OCI-LY3 (cell line): Measurements from ENCODE around the gene FCHO1.

ENCODE experiments used
- H2AFZ ChIP-seq: fragments of 200-600, 300-600 bp; shearing (Covaris generic); 2 replicates; pipeline ENCODE4 v1.6.0; 2014; ENCODE audit warnings: antibody characterized with exemption, low read depth, low read length
- H3K27ac ChIP-seq: fragments of 200-600, 300-600 bp; sonication (generic); 2 replicates; pipeline ENCODE4 v1.5.1; 2014; ENCODE audit warnings: mild to moderate bottlenecking, low read length, moderate library complexity, mixed read lengths
- H3K27me3 ChIP-seq: fragments of 200-600, 300-600 bp; sonication (generic); 2 replicates; pipeline ENCODE4 v1.6.1; 2014; ENCODE audit warnings: low read depth, low read length, mixed read lengths
- H3K36me3 ChIP-seq: fragments of 200-600, 300-600 bp; sonication (generic); replicated peaks from 2 replicates; pipeline ENCODE3; 2014; ENCODE audit warnings: low read depth, low read length, mixed read lengths
- H3K4me1 ChIP-seq: fragments of 300-600, 200-600 bp; sonication (generic); 2 replicates; pipeline ENCODE4 v1.6.1; 2014; ENCODE audit warnings: low read length, mixed read lengths
- H3K4me2 ChIP-seq: fragments of 200-600, 300-600 bp; sonication (generic); 2 replicates; pipeline ENCODE4 v1.6.1; 2014; ENCODE audit warnings: low read length, mixed read lengths
- H3K4me3 ChIP-seq: fragments of 300-600, 200-600 bp; sonication (generic); 2 replicates; pipeline ENCODE4 v1.5.1; 2014; ENCODE audit warnings: antibody characterized with exemption, mild to moderate bottlenecking, low read length, moderate library complexity
- H3K79me2 ChIP-seq: fragments of 300-600, 200-600 bp; shearing (Covaris generic); 2 replicates; pipeline ENCODE4 v1.6.1; 2014; ENCODE audit warnings: mild to moderate bottlenecking, low read length, mixed read lengths
- H3K9ac ChIP-seq: fragments of 300-600, 200-600 bp; shearing (Covaris generic); 2 replicates; pipeline ENCODE4 v1.6.0; 2014; ENCODE audit warnings: mild to moderate bottlenecking, low read length, moderate library complexity
- H3K9me3 ChIP-seq: fragments of 200-600, 300-600 bp; shearing (Covaris generic); 2 replicates; pipeline ENCODE4 v1.6.1; 2014; ENCODE audit warnings: low read length, mixed read lengths; ENCODE audit not compliant: insufficient read depth
- H4K20me1 ChIP-seq: fragments of 200-600, 300-600 bp; sonication (generic); 2 replicates; pipeline ENCODE4 v1.6.1; 2016; ENCODE audit warnings: low read length, mixed read lengths; ENCODE audit not compliant: insufficient read depth
- CTCF ChIP-seq: fragments of 200-600, 300-600 bp; sonication (generic); IDR thresholded peaks from 2 replicates; pipeline ENCODE4 v1.5.1; 2014; ENCODE audit warnings: antibody characterized with exemption, low read length, low read depth
- EZH2phosphoT487 ChIP-seq: fragments of 200-600 bp; shearing (Covaris generic); IDR thresholded peaks from 2 replicates; pipeline ENCODE4 v1.6.1; 2018; ENCODE audit warnings: antibody characterized with exemption, mixed run types, low read depth

The FCHO1 gene

GRCh38 chr19:17830567-17831418 is 79.5 kb downstream of the FCHO1 start:
- Histone ChIP-seq H3K79me2 (no peaks in the 10 kb centered on the region), H4K20me1 (no peaks in the 10 kb centered on the region), H3K4me1 (no peaks in the 10 kb centered on the region), H3K4me3 (no peak overlapping the region), H3K27ac (no peak overlapping the region), H3K9ac (no peak overlapping the region), H3K27me3 (no peaks in the 10 kb centered on the region), H3K9me3 (no peaks in the 10 kb centered on the region), H3K4me2 (no peak overlapping the region), H3K36me3 (peaks cover 59% of the 10 kb centered on the region), H2AFZ (no peak overlapping the region)
- TF ChIP-seq EZH2phosphoT487 (no peak), CTCF (no peak)

DNA sequence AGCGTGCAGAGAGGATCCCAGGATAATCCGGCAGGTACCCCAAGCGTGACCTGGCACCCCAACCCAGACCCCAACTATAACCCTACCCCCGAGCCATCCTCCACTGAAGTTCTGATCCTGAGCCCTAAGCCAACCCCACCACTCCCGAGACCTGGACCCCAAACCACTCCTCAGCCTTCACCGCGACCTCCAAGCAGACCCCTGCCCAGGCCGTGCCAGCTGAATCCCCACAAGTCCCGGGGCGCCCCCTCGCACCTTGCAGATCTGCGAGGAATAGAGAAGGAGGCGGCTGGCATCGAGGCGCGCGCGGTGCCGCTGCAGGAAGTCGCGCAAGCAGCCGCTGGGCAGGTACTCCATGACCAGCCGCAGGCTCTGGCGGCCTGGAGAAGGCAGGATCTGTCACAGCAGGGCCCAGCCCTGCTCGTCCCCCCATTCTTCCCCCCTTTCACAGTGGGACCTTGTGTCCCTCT is 80.2 kb downstream of the FCHO1 start:
- no peak overlapping the region for H3K4me3 ChIP-seq
- H4K20me1 ChIP-seq, result no peaks in the 10 kb centered on the region
- no peak overlapping the region for H2AFZ ChIP-seq
- H3K9ac ChIP-seq, result no peak overlapping the region
- no peak for TF ChIP-seq EZH2phosphoT487
- TF ChIP-seq CTCF, result no peak
- H3K4me2 ChIP-seq, result no peak overlapping the region
- H3K9me3 ChIP-seq, result no peaks in the 10 kb centered on the region
- no peak overlapping the region for H3K27ac ChIP-seq
- H3K36me3 ChIP-seq, result peaks cover 59% of the 10 kb centered on the region
- H3K27me3 ChIP-seq, result no peaks in the 10 kb centered on the region
- no peaks in the 10 kb centered on the region for H3K4me1 ChIP-seq
- H3K79me2 ChIP-seq, result no peaks in the 10 kb centered on the region

DNA sequence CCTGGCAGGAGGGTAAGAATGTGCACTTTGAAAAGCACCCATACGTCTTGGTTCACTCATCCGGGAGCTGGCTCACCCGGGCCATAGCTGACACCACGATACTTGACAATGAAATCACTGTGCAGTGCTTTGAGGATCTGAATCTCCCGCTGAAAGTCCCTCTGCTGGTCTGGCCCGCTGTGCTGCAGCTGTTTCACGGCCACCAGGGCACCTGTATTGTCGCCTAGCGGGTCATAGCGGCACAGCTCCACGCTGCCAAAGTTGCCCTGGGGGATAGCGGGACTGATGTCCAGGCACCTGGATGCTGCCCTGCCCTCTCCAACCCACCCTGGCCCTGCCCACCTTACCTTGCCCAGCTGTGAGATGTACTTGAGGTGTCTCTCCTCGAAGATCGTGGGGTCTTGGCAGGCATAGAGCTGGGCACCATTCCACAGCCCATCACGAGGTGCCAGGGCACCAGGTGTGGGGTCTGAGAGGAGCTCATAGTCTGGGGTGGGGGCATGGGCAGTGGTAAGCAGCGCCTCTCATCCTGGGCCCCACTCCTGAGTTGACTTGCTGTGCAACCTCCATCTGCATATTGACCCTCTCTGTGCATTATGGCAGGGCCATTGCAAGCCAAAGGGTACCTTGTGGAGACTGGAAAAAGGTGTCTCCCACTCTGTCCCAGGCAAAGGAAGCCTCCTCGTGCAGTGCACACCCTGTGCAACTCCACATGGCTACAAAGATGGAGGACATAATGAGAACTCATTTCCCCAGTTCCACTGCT is 81.3 kb downstream of the FCHO1 start:
- no peak overlapping the region for H3K4me2 ChIP-seq
- H3K27me3 ChIP-seq, result no peaks in the 10 kb centered on the region
- no peak overlapping the region for H2AFZ ChIP-seq
- no peaks in the 10 kb centered on the region for H3K9me3 ChIP-seq
- TF ChIP-seq EZH2phosphoT487 (no peak), CTCF (no peak)
- H3K36me3 ChIP-seq, result peaks cover 59% of the 10 kb centered on the region
- H3K79me2 ChIP-seq, result no peaks in the 10 kb centered on the region
- no peak overlapping the region for H3K9ac ChIP-seq
- H3K4me3 ChIP-seq, result no peak overlapping the region
- H3K4me1 ChIP-seq, result no peaks in the 10 kb centered on the region
- no peaks in the 10 kb centered on the region for H4K20me1 ChIP-seq
- no peak overlapping the region for H3K27ac ChIP-seq
